Measurements from ENCODE around the gene ALPK3.
A peak's percentile ranks its signal among the peaks of the same experiment; 100 is the strongest.

The ALPK3 gene

GRCh38 chr15:84914909-84915605 is 97.9 kb downstream of the ALPK3 start:
- peak in 1 of 58 donors; percentile 16 for DNase-seq

DNA sequence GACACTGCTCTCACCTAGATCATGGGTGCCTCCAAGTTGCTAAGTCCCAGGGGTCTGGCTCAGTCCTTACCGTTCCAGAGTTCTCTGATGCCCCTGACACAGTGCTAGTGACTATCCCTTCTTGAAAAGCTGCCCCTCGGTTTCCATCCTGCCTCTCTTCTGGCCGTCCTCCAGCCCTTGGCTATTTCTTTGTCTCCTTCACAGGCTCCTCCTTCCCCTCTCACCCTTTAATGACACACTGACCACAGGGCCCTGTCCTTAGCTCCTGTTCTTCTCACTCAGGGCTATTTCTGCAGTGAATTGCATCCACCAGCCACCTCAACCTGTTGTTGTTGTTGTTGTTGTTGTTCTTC is 98.4 kb downstream of the ALPK3 start:
- DNase-seq = no peak

DNA sequence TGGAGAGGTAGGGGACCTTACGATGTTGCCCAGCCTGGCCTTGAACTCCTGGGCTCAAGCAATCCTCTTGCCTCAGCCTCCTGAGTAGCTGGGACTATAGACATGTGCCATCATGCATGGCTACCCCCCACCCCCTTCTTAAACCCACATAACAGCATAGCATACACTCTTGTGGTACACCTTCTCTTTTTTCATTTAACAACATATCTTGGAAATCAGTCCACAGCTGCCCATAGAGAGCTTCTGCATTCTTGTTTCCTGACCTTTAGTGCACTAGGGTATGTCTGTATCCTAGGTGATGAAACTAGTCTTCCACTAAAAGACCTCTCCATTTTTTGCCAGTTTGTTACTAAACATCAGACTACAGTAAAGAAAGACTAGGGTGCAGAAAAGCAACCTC is 100.3 kb downstream of the ALPK3 start:
- no peak for DNase-seq

DNA sequence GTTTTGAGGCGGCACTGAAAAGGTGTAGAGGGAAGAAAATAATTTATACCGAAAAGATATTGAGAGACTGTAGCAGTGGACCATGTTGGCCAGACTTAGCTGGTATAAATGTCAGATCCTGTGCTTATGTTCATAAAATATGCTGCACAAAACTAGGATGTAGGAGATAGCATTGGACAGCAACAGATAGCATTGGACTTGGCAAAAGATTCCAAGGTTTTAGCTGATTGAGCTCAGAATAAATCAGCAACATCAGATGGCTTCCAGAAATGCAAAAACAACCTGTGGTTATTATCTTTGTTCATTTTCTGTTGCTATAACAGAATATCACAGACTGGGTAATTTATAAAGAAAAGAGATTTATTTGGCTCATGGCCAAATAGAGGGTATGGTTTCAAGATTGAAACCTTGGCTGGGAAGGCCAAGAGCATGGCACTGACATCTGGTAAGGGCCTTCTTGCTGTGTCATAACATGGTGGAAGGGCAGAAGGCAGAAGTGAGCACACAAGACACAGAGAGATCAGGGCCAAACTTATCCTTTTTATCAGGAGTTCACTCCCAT is 102.0 kb downstream of the ALPK3 start:
- no peak for DNase-seq

GRCh38 chr15:84921121-84921520 is 104.0 kb downstream of the ALPK3 start:
- no peak for DNase-seq

DNA sequence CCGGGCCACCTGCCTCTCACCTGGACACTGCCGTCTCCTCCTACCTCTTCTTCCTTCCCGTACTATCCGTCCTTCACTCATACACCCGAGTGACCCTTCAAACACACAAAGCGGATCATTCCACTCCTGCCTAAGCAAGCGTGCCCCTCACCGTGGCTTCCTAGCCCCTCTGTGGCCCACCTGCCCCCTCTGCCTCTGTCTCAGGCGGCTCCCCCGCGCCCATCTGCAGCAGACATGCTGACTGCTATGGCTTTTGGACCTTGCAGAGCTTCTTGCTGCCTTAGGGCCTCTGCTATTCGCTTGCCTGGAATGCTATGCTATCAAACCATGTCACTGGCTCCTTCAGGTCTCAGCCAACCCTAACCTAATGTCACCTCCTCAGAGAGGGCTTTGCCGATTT is 105.4 kb downstream of the ALPK3 start:
- DNase-seq = no peak

Data from anterior cingulate cortex (tissue), 58 donors.